Stomach (tissue), 4 donors: ENCODE data around the gene TEAD1.

Experiments
- CTCF ChIP-seq, 7 experiments: fragments of 450-650 bp in 4 of 7; fragments of 200-600 bp in 3 of 7; sonication (generic) in 3 of 7; IDR thresholded peaks; one replicate each; pipeline ENCODE4 v1.5.1; 2016 to 2019; ENCODE audit warnings: antibody characterized with exemption in 7 of 7, control low read depth in 2 of 7, mild to moderate bottlenecking in 1 of 7
- POLR2A ChIP-seq, 4 donors: fragments of 450-650 bp; IDR thresholded peaks; one replicate each; pipeline ENCODE4 v1.6.1; 2016; ENCODE audit warnings: antibody characterized with exemption in 4 of 4, control low read depth in 2 of 4, mild to moderate bottlenecking in 1 of 4, moderate library complexity in 1 of 4

- TF ChIP-seq POLR2A (IDR thresholded peaks at IDR 0.05) (no peak), CTCF (IDR thresholded peaks at IDR 0.05) (no peak)
Observed at GRCh38 chr11:12642040-12642439, 32.2 kb upstream of the TEAD1 start.
